IMR-90 (cell line): ENCODE measurements around the gene TNFRSF18.

Source experiments
- CEBPB ChIP-seq: IDR thresholded peaks from 2 replicates; pipeline ENCODE4 v1.6.1; 2012; ENCODE audit warnings: low read depth, low read length, improper control_type of control experiment
- CHD1 ChIP-seq: IDR thresholded peaks from 2 replicates; pipeline ENCODE4 v1.6.1; 2012; ENCODE audit warnings: low read depth, low read length, improper control_type of control experiment
- MAFK ChIP-seq: IDR thresholded peaks from 2 replicates; pipeline ENCODE4 v1.6.1; 2012; ENCODE audit warnings: low read depth, low read length, improper control_type of control experiment
- MAZ ChIP-seq: IDR thresholded peaks from 2 replicates; pipeline ENCODE4 v1.6.1; 2012; ENCODE audit warnings: low read depth, mild to moderate bottlenecking, low read length, improper control_type of control experiment, moderate library complexity, borderline replicate concordance
- MXI1 ChIP-seq: IDR thresholded peaks from 2 replicates; pipeline ENCODE4 v1.6.1; 2012; ENCODE audit warnings: low read depth, mild to moderate bottlenecking, low read length, moderate library complexity, borderline replicate concordance
- POLR2A ChIP-seq: IDR thresholded peaks from 2 replicates; pipeline ENCODE4 v1.6.1; 2012; ENCODE audit warnings: mild to moderate bottlenecking, low read depth, low read length
- RAD21 ChIP-seq: IDR thresholded peaks from 2 replicates; pipeline ENCODE4 v1.6.1; 2012; ENCODE audit warnings: low read length, improper control_type of control experiment
- RFX5 ChIP-seq: IDR thresholded peaks from 2 replicates; pipeline ENCODE4 v1.8.0; 2012; ENCODE audit warnings: low read depth, mild to moderate bottlenecking, low read length, moderate library complexity
- SMC3 ChIP-seq: fragments of 150-350 bp; IDR thresholded peaks from 2 replicates; pipeline ENCODE4 v1.6.1; 2016; ENCODE audit warnings: low read depth, mild to moderate bottlenecking, antibody characterized with exemption, low read length, moderate library complexity
- TF ChIP-seq, protein P1 (sequence below): conservative IDR thresholded peaks from 2 replicates; pipeline ENCODE4 v1.5.1; 2012; ENCODE audit warnings: mild to moderate bottlenecking, low read depth, low read length, improper control_type of control experiment
- TF ChIP-seq, protein P2 (sequence below): fragments of 150-350 bp; IDR thresholded peaks from 2 replicates; pipeline ENCODE4 v1.6.1; 2017; ENCODE audit warnings: mild to moderate bottlenecking, antibody characterized with exemption, low read length, low read depth
- TF ChIP-seq, protein P3 (sequence below): fragments of 150-350 bp; IDR thresholded peaks from 2 replicates; pipeline ENCODE4 v1.6.1; 2016; ENCODE audit warnings: low read depth, mild to moderate bottlenecking, low read length, moderate library complexity, borderline replicate concordance

DNA sequence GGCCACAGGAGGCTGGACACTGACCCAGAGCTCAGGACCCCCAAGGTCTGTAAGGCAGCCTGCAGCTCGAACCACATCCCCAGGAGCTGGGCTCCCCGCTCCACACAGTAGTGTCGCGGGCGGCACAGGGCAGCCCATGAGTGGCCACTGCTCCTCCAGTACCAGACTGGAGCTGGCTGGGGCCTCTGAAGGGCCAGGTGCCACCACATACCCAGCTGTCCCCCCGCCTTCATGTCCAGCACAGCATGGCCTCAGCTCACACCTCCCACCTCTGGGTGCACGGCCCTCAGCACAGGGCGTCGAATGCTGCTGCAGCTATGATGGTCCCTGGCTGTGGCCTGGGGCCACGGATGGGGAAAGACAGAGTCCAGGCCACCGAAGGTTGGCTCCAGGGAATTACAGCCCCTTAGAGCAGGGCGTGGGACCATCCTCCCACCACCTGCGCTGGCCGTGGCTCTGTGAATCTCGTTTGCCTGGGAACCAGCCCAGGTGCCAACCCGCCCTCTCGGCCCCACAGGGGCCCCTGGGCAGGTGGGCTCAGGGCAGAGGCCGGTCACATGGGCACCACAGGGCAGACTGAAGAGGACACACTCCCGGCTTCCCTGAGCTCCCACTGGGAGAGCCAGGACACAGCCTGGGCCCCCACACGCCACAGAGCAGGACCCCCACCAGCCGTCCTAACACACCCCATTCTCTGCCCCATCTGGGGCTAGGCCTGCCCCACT is 9.7 kb upstream of the TNFRSF18 start:
- TF ChIP-seq, protein P1, sequence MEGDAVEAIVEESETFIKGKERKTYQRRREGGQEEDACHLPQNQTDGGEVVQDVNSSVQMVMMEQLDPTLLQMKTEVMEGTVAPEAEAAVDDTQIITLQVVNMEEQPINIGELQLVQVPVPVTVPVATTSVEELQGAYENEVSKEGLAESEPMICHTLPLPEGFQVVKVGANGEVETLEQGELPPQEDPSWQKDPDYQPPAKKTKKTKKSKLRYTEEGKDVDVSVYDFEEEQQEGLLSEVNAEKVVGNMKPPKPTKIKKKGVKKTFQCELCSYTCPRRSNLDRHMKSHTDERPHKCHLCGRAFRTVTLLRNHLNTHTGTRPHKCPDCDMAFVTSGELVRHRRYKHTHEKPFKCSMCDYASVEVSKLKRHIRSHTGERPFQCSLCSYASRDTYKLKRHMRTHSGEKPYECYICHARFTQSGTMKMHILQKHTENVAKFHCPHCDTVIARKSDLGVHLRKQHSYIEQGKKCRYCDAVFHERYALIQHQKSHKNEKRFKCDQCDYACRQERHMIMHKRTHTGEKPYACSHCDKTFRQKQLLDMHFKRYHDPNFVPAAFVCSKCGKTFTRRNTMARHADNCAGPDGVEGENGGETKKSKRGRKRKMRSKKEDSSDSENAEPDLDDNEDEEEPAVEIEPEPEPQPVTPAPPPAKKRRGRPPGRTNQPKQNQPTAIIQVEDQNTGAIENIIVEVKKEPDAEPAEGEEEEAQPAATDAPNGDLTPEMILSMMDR: no peak
- TF ChIP-seq SMC3: no peak
- no peak for TF ChIP-seq CEBPB
- no peak for TF ChIP-seq RAD21
- no peak for TF ChIP-seq RFX5
- TF ChIP-seq, protein P2, sequence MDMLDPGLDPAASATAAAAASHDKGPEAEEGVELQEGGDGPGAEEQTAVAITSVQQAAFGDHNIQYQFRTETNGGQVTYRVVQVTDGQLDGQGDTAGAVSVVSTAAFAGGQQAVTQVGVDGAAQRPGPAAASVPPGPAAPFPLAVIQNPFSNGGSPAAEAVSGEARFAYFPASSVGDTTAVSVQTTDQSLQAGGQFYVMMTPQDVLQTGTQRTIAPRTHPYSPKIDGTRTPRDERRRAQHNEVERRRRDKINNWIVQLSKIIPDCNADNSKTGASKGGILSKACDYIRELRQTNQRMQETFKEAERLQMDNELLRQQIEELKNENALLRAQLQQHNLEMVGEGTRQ: no peak
- no peak for TF ChIP-seq MAFK
- TF ChIP-seq POLR2A: no peak
- no peak for TF ChIP-seq MAZ
- no peak for TF ChIP-seq MXI1
- TF ChIP-seq CHD1: no peak
- TF ChIP-seq, protein P3, sequence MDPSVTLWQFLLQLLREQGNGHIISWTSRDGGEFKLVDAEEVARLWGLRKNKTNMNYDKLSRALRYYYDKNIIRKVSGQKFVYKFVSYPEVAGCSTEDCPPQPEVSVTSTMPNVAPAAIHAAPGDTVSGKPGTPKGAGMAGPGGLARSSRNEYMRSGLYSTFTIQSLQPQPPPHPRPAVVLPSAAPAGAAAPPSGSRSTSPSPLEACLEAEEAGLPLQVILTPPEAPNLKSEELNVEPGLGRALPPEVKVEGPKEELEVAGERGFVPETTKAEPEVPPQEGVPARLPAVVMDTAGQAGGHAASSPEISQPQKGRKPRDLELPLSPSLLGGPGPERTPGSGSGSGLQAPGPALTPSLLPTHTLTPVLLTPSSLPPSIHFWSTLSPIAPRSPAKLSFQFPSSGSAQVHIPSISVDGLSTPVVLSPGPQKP: no peak
